HepG2 (cell line): ENCODE data around the gene LILRB3. TPM values are rescaled to one million over a fixed set of nuclear protein-coding genes. Genes with fewer than 3 reads are reported as not detected.

Source experiments
- ATF7 ChIP-seq, 2 experiments: fragments of 450-650 bp in 1 of 2; sonication (generic) in 1 of 2; formaldehyde crosslinking in 1 of 2; IDR thresholded peaks; 2 replicates each; pipeline versions ENCODE4 v1.4.0 to v1.6.1; 2016 to 2020; ENCODE audit warnings: antibody characterized with exemption in 1 of 2, mild to moderate bottlenecking in 1 of 2, missing genetic modification reagents in 1 of 2
- CREB1 ChIP-seq, 2 experiments: fragments of 450-650 bp in 1 of 2; IDR thresholded peaks; 2 replicates each; pipeline ENCODE4 v1.6.1; 2016 to 2017; ENCODE audit warnings: control low read depth in 1 of 2, mild to moderate bottlenecking in 1 of 2, missing compliant biosample characterization in 1 of 2, missing genetic modification characterization in 1 of 2
- ELF4 ChIP-seq: sonication (generic); formaldehyde crosslinking; IDR thresholded peaks from 2 replicates; pipeline ENCODE4 v1.5.0; 2020; ENCODE audit warnings: missing genetic modification reagents, mild to moderate bottlenecking, moderate library complexity, borderline replicate concordance
- KAT2B ChIP-seq: fragments of 150-350 bp; IDR thresholded peaks from 2 replicates; pipeline ENCODE4 v1.6.1; 2014; ENCODE audit warnings: low read depth, low read length, borderline replicate concordance
- MED1 ChIP-seq: sonication (generic); formaldehyde crosslinking; IDR thresholded peaks from 2 replicates; pipeline ENCODE4 v1.4.0; 2020; ENCODE audit warnings: missing genetic modification reagents
- MXD4 ChIP-seq: IDR thresholded peaks from 2 replicates; pipeline ENCODE4 v1.6.1; 2016; ENCODE audit warnings: mild to moderate bottlenecking, missing biosample characterization, missing genetic modification reagents
- POLR2AphosphoS5 ChIP-seq: IDR thresholded peaks from 2 replicates; pipeline ENCODE4 v1.6.1; 2012; ENCODE audit warnings: low read depth, low read length
- SAP130 ChIP-seq: IDR thresholded peaks from 2 replicates; pipeline ENCODE4 v1.6.1; 2016; ENCODE audit warnings: low read depth
- TEAD3 ChIP-seq: optimal IDR thresholded peaks from 2 replicates; pipeline ENCODE3; 2016; ENCODE audit warnings: borderline replicate concordance
- ZBTB8A ChIP-seq: sonication (generic); formaldehyde crosslinking; IDR thresholded peaks from 2 replicates; pipeline ENCODE4 v1.4.0; 2020; ENCODE audit warnings: mild to moderate bottlenecking, low read depth, missing genetic modification reagents, borderline replicate concordance
- ZFP62 ChIP-seq: sonication (generic); formaldehyde crosslinking; IDR thresholded peaks from 2 replicates; pipeline ENCODE4 v1.4.0; 2020; ENCODE audit warnings: missing genetic modification reagents
- ZFP90 ChIP-seq: sonication (generic); formaldehyde crosslinking; IDR thresholded peaks from 2 replicates; pipeline ENCODE4 v1.8.0; 2022; ENCODE audit warnings: missing genetic modification reagents, mild to moderate bottlenecking, inconsistent platforms, borderline replicate concordance
- ZNF296 ChIP-seq: sonication (generic); formaldehyde crosslinking; conservative IDR thresholded peaks from 2 replicates; pipeline ENCODE4 v1.5.0; 2020; ENCODE audit warnings: mild to moderate bottlenecking, missing genetic modification reagents
- polyA plus RNA-seq, 8 experiments: library from polyadenylated mRNA; depleted of rRNA in 3 of 8; stranded (reverse) in 7 of 8; unstranded in 1 of 8; fragments of >200 nt; fragmentation: Illumina TruSeq in 4 of 8; extraction: Trizol in 4 of 8; gene quantifications; 2 replicates each; pipeline versions ENCODE4 v1.2.1 to v1.2.3, GENCODE V29; 2011 to 2016; ENCODE audit warnings: low read depth in 4 of 8, missing spikeins in 1 of 8, mixed read lengths in 1 of 8; ENCODE audit not compliant: insufficient read depth in 1 of 8
- total RNA-seq, 5 experiments: library from RNA; depleted of rRNA; stranded (reverse); fragments of >200 nt; fragmentation: Illumina TruSeq; extraction: Trizol; gene quantifications; 2 replicates each; pipeline ENCODE4 v1.2.3, GENCODE V29; 2016; ENCODE audit warnings: low read depth in 1 of 5
- TF ChIP-seq, protein P1 (sequence below): sonication (generic); formaldehyde crosslinking; IDR thresholded peaks from 2 replicates; pipeline ENCODE4 v1.4.0; 2020; ENCODE audit warnings: mild to moderate bottlenecking, missing genetic modification reagents
- TF ChIP-seq, protein P2 (sequence below): sonication (generic); formaldehyde crosslinking; IDR thresholded peaks from 2 replicates; pipeline ENCODE4 v1.8.1; 2022; ENCODE audit warnings: low read depth, mild to moderate bottlenecking, missing genetic modification reagents
- TF ChIP-seq, protein P3 (sequence below): sonication (generic); formaldehyde crosslinking; IDR thresholded peaks from 2 replicates; pipeline ENCODE4 v1.4.0; 2020; ENCODE audit warnings: missing genetic modification reagents
- TF ChIP-seq, protein P4 (sequence below): sonication (generic); formaldehyde crosslinking; IDR thresholded peaks from 2 replicates; pipeline ENCODE4 v1.5.0; 2020; ENCODE audit warnings: missing genetic modification reagents, mild to moderate bottlenecking, borderline replicate concordance
- TF ChIP-seq, protein P5 (sequence below): sonication (generic); formaldehyde crosslinking; IDR thresholded peaks from 2 replicates; pipeline ENCODE4 v1.4.0; 2020; ENCODE audit warnings: missing genetic modification reagents

LILRB3 gene
- total and polyA plus RNA-seq, 2 of the 13 experiments (the other 11 are each of a cell fraction or from before 2014, with no cell fraction given), result 0.22 TPM; not detected in 1

DNA sequence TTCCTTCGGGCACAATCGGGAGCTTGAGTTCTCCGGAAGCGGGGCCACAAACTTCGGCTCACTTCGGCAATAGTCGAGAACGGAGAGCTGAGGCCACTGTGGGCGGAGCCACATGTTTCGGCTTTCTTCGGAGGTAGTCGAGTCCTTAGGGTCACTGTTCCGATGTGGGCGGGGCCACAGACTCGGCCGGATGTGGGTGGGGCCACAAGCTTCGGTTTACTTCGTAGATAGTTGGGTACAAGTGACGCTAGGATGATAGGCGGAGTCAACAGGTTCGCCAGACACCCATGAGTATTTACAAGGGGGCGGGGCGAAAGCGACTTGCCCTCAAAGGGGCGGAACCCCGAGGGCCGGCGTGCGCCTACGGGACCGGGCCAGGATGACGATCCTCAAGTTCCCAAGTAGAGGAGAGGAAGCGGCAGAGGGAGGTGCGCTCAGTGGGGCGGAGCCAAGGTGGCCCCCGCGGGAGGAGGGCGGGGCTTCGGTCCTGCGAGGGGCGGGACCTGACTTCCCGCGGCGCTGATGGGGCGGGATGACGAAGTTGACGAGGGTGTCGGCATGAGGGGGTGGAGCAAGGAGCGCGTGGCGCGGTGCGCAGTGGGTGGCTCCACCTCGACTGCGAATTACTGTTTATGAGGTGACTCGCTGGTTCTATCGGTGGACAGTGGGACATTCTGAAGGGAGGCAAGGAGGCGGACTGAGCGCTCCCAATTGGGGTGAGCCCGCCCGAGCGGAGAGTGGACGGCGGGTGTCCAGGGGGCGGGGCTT, 32.9 kb downstream of the LILRB3 start (continued):
- TF ChIP-seq CREB1 (IDR thresholded peaks at IDR 0.05) (peak; percentile 83), CREB1 (CRISPR knock-in tag; IDR thresholded peaks at IDR 0.05) (peak; percentile 32; the same call in 1 of the 2 replicates), ZBTB8A (CRISPR knock-in tag) (no peak), KAT2B (no peak), POLR2AphosphoS5 (peak; percentile 75), TEAD3 (CRISPR knock-in tag) (peak; percentile 5), ZNF296 (CRISPR knock-in tag) (no peak), ZFP62 (CRISPR knock-in tag) (no peak), SAP130 (CRISPR knock-in tag) (peak; percentile 56), ATF7 (IDR thresholded peaks at IDR 0.05) (0 out of 2 replicates have a peak, but pooled peaks have one; percentile 17), ATF7 (CRISPR knock-in tag; IDR thresholded peaks at IDR 0.05) (peak; percentile 30; the same call in 1 of the 2 replicates), ZFP90 (CRISPR knock-in tag) (peak; percentile 76; the same call in 1 of the 2 replicates), MXD4 (CRISPR knock-in tag) (0 out of 2 replicates have a peak, but pooled peaks have one; percentile 64), ELF4 (CRISPR knock-in tag) (0 out of 2 replicates have a peak, but pooled peaks have one; percentile 7), MED1 (peak; percentile 37; the same call in 1 of the 2 replicates)
- TF ChIP-seq, protein P1, sequence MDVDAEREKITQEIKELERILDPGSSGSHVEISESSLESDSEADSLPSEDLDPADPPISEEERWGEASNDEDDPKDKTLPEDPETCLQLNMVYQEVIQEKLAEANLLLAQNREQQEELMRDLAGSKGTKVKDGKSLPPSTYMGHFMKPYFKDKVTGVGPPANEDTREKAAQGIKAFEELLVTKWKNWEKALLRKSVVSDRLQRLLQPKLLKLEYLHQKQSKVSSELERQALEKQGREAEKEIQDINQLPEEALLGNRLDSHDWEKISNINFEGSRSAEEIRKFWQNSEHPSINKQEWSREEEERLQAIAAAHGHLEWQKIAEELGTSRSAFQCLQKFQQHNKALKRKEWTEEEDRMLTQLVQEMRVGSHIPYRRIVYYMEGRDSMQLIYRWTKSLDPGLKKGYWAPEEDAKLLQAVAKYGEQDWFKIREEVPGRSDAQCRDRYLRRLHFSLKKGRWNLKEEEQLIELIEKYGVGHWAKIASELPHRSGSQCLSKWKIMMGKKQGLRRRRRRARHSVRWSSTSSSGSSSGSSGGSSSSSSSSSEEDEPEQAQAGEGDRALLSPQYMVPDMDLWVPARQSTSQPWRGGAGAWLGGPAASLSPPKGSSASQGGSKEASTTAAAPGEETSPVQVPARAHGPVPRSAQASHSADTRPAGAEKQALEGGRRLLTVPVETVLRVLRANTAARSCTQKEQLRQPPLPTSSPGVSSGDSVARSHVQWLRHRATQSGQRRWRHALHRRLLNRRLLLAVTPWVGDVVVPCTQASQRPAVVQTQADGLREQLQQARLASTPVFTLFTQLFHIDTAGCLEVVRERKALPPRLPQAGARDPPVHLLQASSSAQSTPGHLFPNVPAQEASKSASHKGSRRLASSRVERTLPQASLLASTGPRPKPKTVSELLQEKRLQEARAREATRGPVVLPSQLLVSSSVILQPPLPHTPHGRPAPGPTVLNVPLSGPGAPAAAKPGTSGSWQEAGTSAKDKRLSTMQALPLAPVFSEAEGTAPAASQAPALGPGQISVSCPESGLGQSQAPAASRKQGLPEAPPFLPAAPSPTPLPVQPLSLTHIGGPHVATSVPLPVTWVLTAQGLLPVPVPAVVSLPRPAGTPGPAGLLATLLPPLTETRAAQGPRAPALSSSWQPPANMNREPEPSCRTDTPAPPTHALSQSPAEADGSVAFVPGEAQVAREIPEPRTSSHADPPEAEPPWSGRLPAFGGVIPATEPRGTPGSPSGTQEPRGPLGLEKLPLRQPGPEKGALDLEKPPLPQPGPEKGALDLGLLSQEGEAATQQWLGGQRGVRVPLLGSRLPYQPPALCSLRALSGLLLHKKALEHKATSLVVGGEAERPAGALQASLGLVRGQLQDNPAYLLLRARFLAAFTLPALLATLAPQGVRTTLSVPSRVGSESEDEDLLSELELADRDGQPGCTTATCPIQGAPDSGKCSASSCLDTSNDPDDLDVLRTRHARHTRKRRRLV (CRISPR knock-in tag), result peak; percentile 87
- TF ChIP-seq, protein P2, sequence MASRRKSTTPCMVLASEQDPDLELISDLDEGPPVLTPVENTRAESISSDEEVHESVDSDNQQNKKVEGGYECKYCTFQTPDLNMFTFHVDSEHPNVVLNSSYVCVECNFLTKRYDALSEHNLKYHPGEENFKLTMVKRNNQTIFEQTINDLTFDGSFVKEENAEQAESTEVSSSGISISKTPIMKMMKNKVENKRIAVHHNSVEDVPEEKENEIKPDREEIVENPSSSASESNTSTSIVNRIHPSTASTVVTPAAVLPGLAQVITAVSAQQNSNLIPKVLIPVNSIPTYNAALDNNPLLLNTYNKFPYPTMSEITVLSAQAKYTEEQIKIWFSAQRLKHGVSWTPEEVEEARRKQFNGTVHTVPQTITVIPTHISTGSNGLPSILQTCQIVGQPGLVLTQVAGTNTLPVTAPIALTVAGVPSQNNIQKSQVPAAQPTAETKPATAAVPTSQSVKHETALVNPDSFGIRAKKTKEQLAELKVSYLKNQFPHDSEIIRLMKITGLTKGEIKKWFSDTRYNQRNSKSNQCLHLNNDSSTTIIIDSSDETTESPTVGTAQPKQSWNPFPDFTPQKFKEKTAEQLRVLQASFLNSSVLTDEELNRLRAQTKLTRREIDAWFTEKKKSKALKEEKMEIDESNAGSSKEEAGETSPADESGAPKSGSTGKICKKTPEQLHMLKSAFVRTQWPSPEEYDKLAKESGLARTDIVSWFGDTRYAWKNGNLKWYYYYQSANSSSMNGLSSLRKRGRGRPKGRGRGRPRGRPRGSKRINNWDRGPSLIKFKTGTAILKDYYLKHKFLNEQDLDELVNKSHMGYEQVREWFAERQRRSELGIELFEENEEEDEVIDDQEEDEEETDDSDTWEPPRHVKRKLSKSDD (CRISPR knock-in tag), result peak; percentile 72
- TF ChIP-seq, protein P3, sequence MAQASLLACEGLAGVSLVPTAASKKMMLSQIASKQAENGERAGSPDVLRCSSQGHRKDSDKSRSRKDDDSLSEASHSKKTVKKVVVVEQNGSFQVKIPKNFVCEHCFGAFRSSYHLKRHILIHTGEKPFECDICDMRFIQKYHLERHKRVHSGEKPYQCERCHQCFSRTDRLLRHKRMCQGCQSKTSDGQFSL (CRISPR knock-in tag), result 0 out of 2 replicates have a peak, but pooled peaks have one; percentile 37
- TF ChIP-seq, protein P4, sequence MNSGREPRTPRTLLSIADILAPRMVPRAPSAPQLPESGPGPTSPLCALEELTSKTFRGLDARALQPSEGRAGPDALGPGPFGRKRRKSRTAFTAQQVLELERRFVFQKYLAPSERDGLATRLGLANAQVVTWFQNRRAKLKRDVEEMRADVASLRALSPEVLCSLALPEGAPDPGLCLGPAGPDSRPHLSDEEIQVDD, result 0 out of 2 replicates have a peak, but pooled peaks have one; percentile 59
- TF ChIP-seq, protein P5, sequence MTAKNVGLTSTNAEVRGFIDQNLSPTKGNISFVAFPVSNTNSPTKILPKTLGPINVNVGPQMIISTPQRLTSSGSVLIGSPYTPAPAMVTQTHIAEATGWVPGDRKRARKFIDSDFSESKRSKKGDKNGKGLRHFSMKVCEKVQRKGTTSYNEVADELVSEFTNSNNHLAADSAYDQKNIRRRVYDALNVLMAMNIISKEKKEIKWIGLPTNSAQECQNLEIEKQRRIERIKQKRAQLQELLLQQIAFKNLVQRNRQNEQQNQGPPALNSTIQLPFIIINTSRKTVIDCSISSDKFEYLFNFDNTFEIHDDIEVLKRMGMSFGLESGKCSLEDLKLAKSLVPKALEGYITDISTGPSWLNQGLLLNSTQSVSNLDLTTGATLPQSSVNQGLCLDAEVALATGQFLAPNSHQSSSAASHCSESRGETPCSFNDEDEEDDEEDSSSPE (CRISPR knock-in tag), result peak; percentile 75
